K562 (cell line): Measurements from ENCODE around the gene MKRN1. TPM values are rescaled to one million over a fixed set of nuclear protein-coding genes. Genes with fewer than 3 reads are reported as not detected.

ENCODE experiments used
- CHAMP1 ChIP-seq: fragments of 450-650 bp; IDR thresholded peaks from 2 replicates; pipeline ENCODE4 v1.6.1; 2016; ENCODE audit warnings: mild to moderate bottlenecking
- EP400 ChIP-seq: fragments of 450-650 bp; IDR thresholded peaks from 2 replicates; pipeline ENCODE4 v1.6.1; 2017; ENCODE audit warnings: antibody characterized with exemption, mild to moderate bottlenecking, moderate library complexity
- FOXP4 ChIP-seq: sonication (generic); formaldehyde crosslinking; IDR thresholded peaks from 2 replicates; pipeline ENCODE4 v1.8.0; 2022; ENCODE audit warnings: mild to moderate bottlenecking, missing genetic modification reagents, borderline replicate concordance
- GABPB1 ChIP-seq: sonication (generic); formaldehyde crosslinking; IDR thresholded peaks from 2 replicates; pipeline ENCODE4 v1.8.0; 2022; ENCODE audit warnings: mild to moderate bottlenecking, missing genetic modification reagents
- KLF10 ChIP-seq: fragments of 250-450 bp; sonication (Bioruptor Pico); IDR thresholded peaks from 2 replicates; pipeline ENCODE4 v1.6.1; 2021; ENCODE audit warnings: matching md5 sums
- KLF16 ChIP-seq: IDR thresholded peaks from 2 replicates; pipeline ENCODE4 v1.6.1; 2016; ENCODE audit warnings: antibody characterized with exemption
- REST ChIP-seq, 2 experiments: fragments of 450-650 bp; formaldehyde crosslinking in 1 of 2; IDR thresholded peaks; 2 replicates each; pipeline versions ENCODE4 v1.4.0 to v1.6.1; 2014 to 2020; ENCODE audit warnings: mild to moderate bottlenecking in 2 of 2, borderline replicate concordance in 1 of 2, low read depth in 1 of 2
- SRSF1 ChIP-seq: fragments of 200-400 bp; formaldehyde crosslinking; IDR thresholded peaks from 2 replicates; pipeline ENCODE4 v1.6.1; 2017; ENCODE audit warnings: mild to moderate bottlenecking, low read depth, low read length, moderate library complexity
- ZMIZ1 ChIP-seq, 2 experiments: fragments of 150-350 bp in 1 of 2; IDR thresholded peaks; 2 replicates each; pipeline ENCODE4 v1.6.1; 2012 to 2016; ENCODE audit warnings: low read depth in 2 of 2, low read length in 2 of 2, mild to moderate bottlenecking in 1 of 2, moderate library complexity in 1 of 2
- ZNF766 ChIP-seq: fragments of 200-800 bp; sonication (Bioruptor generic); conservative IDR thresholded peaks from 2 replicates; pipeline ENCODE4 v1.6.1; 2016; ENCODE audit warnings: missing genetic modification characterization, missing compliant biosample characterization
- polyA plus RNA-seq, 8 experiments: library from polyadenylated mRNA; depleted of rRNA in 4 of 8; stranded (reverse) in 5 of 8; unstranded in 3 of 8; fragments of >200 nt; fragmentation: Nextera tagmentation in 2 of 8; fragmentation: Illumina TruSeq in 1 of 8; extraction: Ambion mirVana in 2 of 8; extraction: Trizol in 1 of 8; gene quantifications; 2 replicates each; pipeline versions ENCODE4 v1.2.1 to v1.2.3, GENCODE V29; 2011 to 2014; ENCODE audit warnings: inconsistent platforms in 1 of 8, missing spikeins in 1 of 8
- total RNA-seq, 7 experiments: library from RNA; depleted of rRNA in 6 of 7; stranded (reverse); fragments of >200 nt in 6 of 7; fragmentation: Illumina TruSeq in 2 of 7; extraction: Trizol in 2 of 7; gene quantifications; 2 replicates each; pipeline versions ENCODE4 v1.2.1 to v1.2.3, GENCODE V29; 2011 to 2021; ENCODE audit warnings: low replicate concordance in 1 of 7

The MKRN1 gene
- total and polyA plus RNA-seq, 9 of the 15 experiments (the other 6 are each of a cell fraction or from before 2014, with no cell fraction given), result 30.5 to 90.3 (median 76.0) TPM

- TF ChIP-seq ZMIZ1 (IDR thresholded peaks at IDR 0.05; ENCODE audit: low read depth in 2 of 2, low read length in 2 of 2), result no peak
- TF ChIP-seq GABPB1 (CRISPR knock-in tag), result no peak
- no peak for TF ChIP-seq FOXP4 (CRISPR knock-in tag)
- TF ChIP-seq KLF16, result peak; percentile 31; the same call in 1 of the 2 replicates
- TF ChIP-seq REST (IDR thresholded peaks at IDR 0.05; ENCODE audit: borderline replicate concordance), result peak; percentile 83
- no peak for TF ChIP-seq REST (CRISPR knock-in tag; IDR thresholded peaks at IDR 0.05; ENCODE audit: low read depth)
- TF ChIP-seq CHAMP1, result 0 out of 2 replicates have a peak, but pooled peaks have one; percentile 27
- TF ChIP-seq KLF10 (CRISPR knock-in tag), result no peak
- 0 out of 2 replicates have a peak, but pooled peaks have one; percentile 30 for TF ChIP-seq EP400
- no peak for TF ChIP-seq SRSF1
- no peak for TF ChIP-seq ZNF766 (CRISPR knock-in tag)
Measured at GRCh38 chr7:140475747-140476333, 3.5 kb downstream of the MKRN1 start (continued).
